ENCODE data around the gene HOPX.
"Not testable (repeated sequence)": the region's sequence is repeated elsewhere in the genome, so short reads cannot be mapped to it uniquely, and the experiment has no call there.

- not testable (repeated sequence) for TF ChIP-seq CTCF (IDR thresholded peaks at IDR 0.05; ENCODE audit: control extremely low read depth in 1 of 3, insufficient read depth in 1 of 3, low read depth in 1 of 3, low read length in 3 of 3); TBP (IDR thresholded peaks at IDR 0.05; ENCODE audit: low read depth, low read length); POLR2AphosphoS5 (IDR thresholded peaks at IDR 0.05; ENCODE audit: low read depth, low read length)
These were observed 13.7 kb downstream of the HOPX start for GRCh38 chr4:56667396-56667795.

Measured in H1 (cell line).